ENCODE data around the gene HIPK1. TPM values are rescaled to one million over a fixed set of nuclear protein-coding genes. Genes with fewer than 3 reads are reported as not detected.

The HIPK1 gene
- total and polyA plus RNA-seq, 10 of the 15 experiments (the other 5 are each of a cell fraction or from before 2014, with no cell fraction given) = 4.2 to 33.9 (median 11.4) TPM

- RAD21 ChIA-PET (ENCODE audit: unreplicated experiment) = interaction anchor here (6.9 kb wide), 1 partner anchor 299 kb away, joined by 96 read pairs; no protein-coding TSS in a partner anchor
- H3K4me3 ChIP-seq = no peak overlapping the region
- intact Hi-C loops (cut with micrococcal nuclease; ENCODE audit: unreplicated experiment) = no loop called here
- DNase-seq (ENCODE audit: low read depth, low spot score) (no peak), ATAC-seq (peak; percentile 24; the same call in 2 of the 3 replicates), FAIRE-seq (no peak)
- no peak for TF ChIP-seq MEF2B (IDR thresholded peaks at IDR 0.05; ENCODE audit: partially characterized antibody, poor library complexity, severe bottlenecking)
- peak; percentile 19; the same call in 1 of the 2 replicates for TF ChIP-seq RUNX3 (IDR thresholded peaks at IDR 0.05; ENCODE audit: low read length)
- TF ChIP-seq ETV6 (conservative IDR thresholded peaks at IDR 0.05 in 1 of 2, IDR thresholded peaks at IDR 0.05 in 1 of 2; ENCODE audit: borderline replicate concordance in 1 of 2, low read depth in 1 of 2) = no peak
- no peak for TF ChIP-seq CBFB (IDR thresholded peaks at IDR 0.05; ENCODE audit: low read depth)
- TF ChIP-seq BCLAF1 (IDR thresholded peaks at IDR 0.05) = no peak
- H3K27me3 ChIP-seq (replicated peaks in 1 of 2; ENCODE audit: control insufficient read depth in 2 of 2, insufficient read depth in 2 of 2, low read length in 1 of 2) = no peaks in the 10 kb centered on the region
- H3K9me3 ChIP-seq (replicated peaks; ENCODE audit: control insufficient read depth, insufficient read depth, low read length) = no peaks in the 10 kb centered on the region; the same call in 2 of the 3 replicates
- no peak overlapping the region for H3K27ac ChIP-seq (ENCODE audit: control insufficient read depth, insufficient read depth)
- SMC1A ChIA-PET (ENCODE audit: uncharacterized antibody, unreplicated experiment) = interaction anchor here (0.6 to 8.4 kb wide), 2 partner anchors 300 to 302 kb away, joined by 3 to 157 read pairs; no protein-coding TSS in a partner anchor
- no TSS peak for BruUV-seq (replicated peaks)
- 34% methylated on average over 18 of the region's 18 CpGs for WGBS (ENCODE audit: insufficient coverage, insufficient replicate concordance, low lambda C conversion rate, missing lambda C conversion rate)
- CTCF ChIA-PET = interaction anchor here (0.8 to 8.7 kb wide), 4 partner anchors 150 to 365 kb away, joined by 3 to 235 read pairs (median 4); no protein-coding TSS in a partner anchor
- in situ Hi-C loops (cut with MboI) = loop anchor here (5.0 kb wide), 1 partner anchor 295 kb away; no protein-coding TSS in a partner anchor
- H3K4me2 ChIP-seq (ENCODE audit: control insufficient read depth, insufficient read depth) = no peak overlapping the region; the same call in 1 of the 2 replicates
- H2AFZ ChIP-seq (ENCODE audit: control insufficient read depth, low read depth, low read length) = no peak overlapping the region
- no peaks in the 10 kb centered on the region for H3K79me2 ChIP-seq (ENCODE audit: control insufficient read depth, insufficient read depth, low read length)
- no peaks in the 10 kb centered on the region for H3K4me1 ChIP-seq (ENCODE audit: control insufficient read depth, insufficient read depth, low read length)
- H3K36me3 ChIP-seq (ENCODE audit: control insufficient read depth in 2 of 2, insufficient read depth in 2 of 2, low read length in 1 of 2) = no peaks in the 10 kb centered on the region
- POLR2A ChIA-PET = no interaction called here
- no peak overlapping the region for H3K9ac ChIP-seq (ENCODE audit: control insufficient read depth, insufficient read depth, low read length)
- no peaks in the 10 kb centered on the region for H4K20me1 ChIP-seq (ENCODE audit: control insufficient read depth, insufficient read depth)
Observed at GRCh38 chr1:113981962-113982931, 53.1 kb downstream of the HIPK1 start.

Data from GM12878 (cell line).